Skeletal muscle cell (primary cell): Measurements from ENCODE around the gene EGFLAM.
"Not testable (repeated sequence)": the region's sequence is repeated elsewhere in the genome, so short reads cannot be mapped to it uniquely, and the experiment has no call there.

Experiments
- DNase-seq: peaks from one replicate; pipeline ENCODE4 v3.0.0-alpha.2; 2010; ENCODE audit warnings: low read depth
- H3K4me3 ChIP-seq: 2 replicates; pipeline ENCODE4 v1.5.1; 2011; ENCODE audit warnings: low read depth, mild to moderate bottlenecking, control low read depth, low read length, moderate library complexity

Gene EGFLAM

GRCh38 chr5:38317868-38318267, 59.5 kb downstream of the EGFLAM start:
- no peak overlapping the region for H3K4me3 ChIP-seq
- no peak for DNase-seq

GRCh38 chr5:38319491-38319890, 61.1 kb downstream of the EGFLAM start:
- no peak for DNase-seq
- no peak overlapping the region for H3K4me3 ChIP-seq

- H3K4me3 ChIP-seq = no peak overlapping the region
- no peak for DNase-seq
Observed at GRCh38 chr5:38321978-38322377, 63.6 kb downstream of the EGFLAM start.

GRCh38 chr5:38323645-38324295, 65.4 kb downstream of the EGFLAM start:
- peak; percentile 23 for DNase-seq
- no peak overlapping the region for H3K4me3 ChIP-seq

GRCh38 chr5:38329132-38329715, 70.9 kb downstream of the EGFLAM start:
- H3K4me3 ChIP-seq = no peak overlapping the region
- DNase-seq = peak; percentile 7

- no peak for DNase-seq
- H3K4me3 ChIP-seq = no peak overlapping the region
Observed at GRCh38 chr5:38330207-38330606, 71.8 kb downstream of the EGFLAM start.

- no peak overlapping the region for H3K4me3 ChIP-seq
- DNase-seq = no peak
Observed at GRCh38 chr5:38331831-38332230, 73.5 kb downstream of the EGFLAM start.

GRCh38 chr5:38333181-38333580, 74.8 kb downstream of the EGFLAM start:
- H3K4me3 ChIP-seq, DNase-seq: not testable (repeated sequence)

GRCh38 chr5:38338455-38338854, 80.1 kb downstream of the EGFLAM start:
- H3K4me3 ChIP-seq = no peak overlapping the region
- no peak for DNase-seq

- DNase-seq = no peak
- H3K4me3 ChIP-seq = no peak overlapping the region
Observed at GRCh38 chr5:38339446-38339845, 81.1 kb downstream of the EGFLAM start.

- DNase-seq = no peak
- no peak overlapping the region for H3K4me3 ChIP-seq
Observed at GRCh38 chr5:38341056-38341455, 82.7 kb downstream of the EGFLAM start.

- DNase-seq = no peak
- no peak overlapping the region for H3K4me3 ChIP-seq
Observed at GRCh38 chr5:38341641-38342040, 83.3 kb downstream of the EGFLAM start.

- H3K4me3 ChIP-seq = no peak overlapping the region
- no peak for DNase-seq
Observed at GRCh38 chr5:38342261-38342660, 83.9 kb downstream of the EGFLAM start.

- H3K4me3 ChIP-seq = no peak overlapping the region
- no peak for DNase-seq
Observed at GRCh38 chr5:38344891-38345290, 86.5 kb downstream of the EGFLAM start.

- H3K4me3 ChIP-seq = no peak overlapping the region
Observed at GRCh38 chr5:38346593-38346992, 88.2 kb downstream of the EGFLAM start.

GRCh38 chr5:38347040-38347763, 88.8 kb downstream of the EGFLAM start:
- DNase-seq = no peak
- H3K4me3 ChIP-seq = no peak overlapping the region

More at GRCh38 chr5:38346593-38346992, 88.2 kb downstream of the EGFLAM start:
- no peak for DNase-seq

- no peak overlapping the region for H3K4me3 ChIP-seq
- no peak for DNase-seq
Observed at GRCh38 chr5:38347896-38348295, 89.5 kb downstream of the EGFLAM start.

- no peak for DNase-seq
- no peak overlapping the region for H3K4me3 ChIP-seq
Observed at GRCh38 chr5:38360323-38361061, 102.1 kb downstream of the EGFLAM start.

GRCh38 chr5:38362713-38363112, 104.4 kb downstream of the EGFLAM start:
- DNase-seq = no peak
- H3K4me3 ChIP-seq = no peak overlapping the region

- no peak overlapping the region for H3K4me3 ChIP-seq
- DNase-seq = no peak
Observed at GRCh38 chr5:38364825-38365224, 106.5 kb downstream of the EGFLAM start.
